Stimulated activated CD4-positive, alpha-beta T cell treated with anti-CD3 and anti-CD28 coated beads, Interleukin-1b, Interleukin-23, amount 100 ng/mL, for 48 hours (primary cell): ENCODE data around the gene ATP1B2.
A peak's percentile ranks its signal among the peaks of the same experiment; 100 is the strongest.
"Not testable (repeated sequence)": the region's sequence is repeated elsewhere in the genome, so short reads cannot be mapped to it uniquely, and the experiment has no call there.

ENCODE experiments used
- DNase-seq: peaks from one replicate; pipeline ENCODE4 v3.0.0-alpha.2; 2020

The ATP1B2 gene, protein sequence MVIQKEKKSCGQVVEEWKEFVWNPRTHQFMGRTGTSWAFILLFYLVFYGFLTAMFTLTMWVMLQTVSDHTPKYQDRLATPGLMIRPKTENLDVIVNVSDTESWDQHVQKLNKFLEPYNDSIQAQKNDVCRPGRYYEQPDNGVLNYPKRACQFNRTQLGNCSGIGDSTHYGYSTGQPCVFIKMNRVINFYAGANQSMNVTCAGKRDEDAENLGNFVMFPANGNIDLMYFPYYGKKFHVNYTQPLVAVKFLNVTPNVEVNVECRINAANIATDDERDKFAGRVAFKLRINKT

GRCh38 chr17:7650509-7651096 is at the start of gene ATP1B2:
Gene ATP1B2, plus strand, starts transcription at chr17:7650926. Its CDS starts 593 bp downstream, at chr17:7651519.
- peak; percentile 64 for DNase-seq

DNA sequence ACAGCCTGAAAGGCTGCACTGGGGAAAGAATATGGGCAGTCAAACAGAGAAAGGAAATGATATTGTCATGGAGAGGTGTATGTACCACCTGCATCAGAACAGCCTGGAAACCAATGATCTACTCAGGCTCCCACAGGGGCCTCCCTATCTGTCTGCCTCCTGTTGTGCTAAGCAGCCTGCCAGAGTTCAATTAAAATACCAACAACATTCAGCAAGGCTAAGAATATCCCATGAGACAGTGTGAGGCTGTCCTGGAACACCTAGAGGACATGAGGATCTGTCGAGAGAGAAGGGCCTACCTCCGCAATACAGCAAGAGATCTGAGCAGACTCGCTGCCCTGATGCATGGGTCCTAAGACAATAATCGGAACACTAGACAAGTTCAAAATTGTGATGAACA is 44.4 kb upstream of the ATP1B2 start:
- DNase-seq: no peak

- DNase-seq: no peak
Measured at GRCh38 chr17:7610641-7611040, 40.1 kb upstream of the ATP1B2 start.

- DNase-seq: no peak
Measured at GRCh38 chr17:7611635-7612293, 39.0 kb upstream of the ATP1B2 start.

DNA sequence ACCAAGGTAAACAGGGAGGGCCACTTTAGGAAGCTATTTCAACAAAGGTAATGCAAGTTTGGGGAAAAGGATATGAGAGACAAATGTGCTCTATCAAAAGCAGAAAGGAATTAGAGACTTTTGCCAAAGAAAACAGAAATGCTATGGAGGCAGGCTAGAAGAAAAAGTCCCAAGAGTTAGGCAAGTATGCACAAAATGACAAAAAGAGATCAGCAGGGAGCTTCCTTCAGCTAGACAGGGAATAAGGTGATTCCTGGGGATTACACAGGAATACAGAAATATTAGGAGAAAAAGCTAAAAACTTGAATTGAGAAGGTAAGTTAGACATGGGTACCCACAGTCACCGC is 38.5 kb upstream of the ATP1B2 start:
- DNase-seq: no peak

DNA sequence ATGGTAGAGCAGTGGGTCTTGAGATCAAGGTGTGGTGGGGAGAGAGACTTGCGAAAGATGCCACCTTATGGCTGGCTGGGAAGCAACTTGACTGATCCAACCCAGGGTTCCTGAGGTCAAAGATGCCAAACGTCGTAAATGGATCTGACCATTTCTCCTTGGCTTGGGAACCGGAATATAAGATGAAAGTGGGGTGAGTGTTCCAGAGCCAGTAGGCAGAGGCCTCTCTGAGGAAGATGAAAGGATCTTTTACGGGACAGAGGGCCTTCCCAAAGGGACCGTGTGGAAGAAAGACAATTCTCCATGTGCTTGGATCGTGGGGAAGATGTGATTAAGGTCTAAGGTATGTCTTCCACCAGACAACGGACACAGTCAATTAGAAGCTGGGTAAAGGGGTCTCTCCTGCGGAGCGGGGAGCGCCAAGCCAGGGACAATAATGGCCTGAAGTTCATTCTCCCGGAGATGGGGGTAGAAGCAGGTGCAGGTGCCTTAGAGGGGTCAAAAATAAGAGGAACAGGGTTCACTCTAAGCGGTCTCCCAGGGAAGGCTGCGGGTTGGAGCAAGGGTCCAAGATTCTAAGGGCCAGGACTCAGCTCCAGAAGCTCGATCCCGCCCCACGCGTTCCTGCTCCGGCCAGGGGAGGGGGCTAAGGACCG is 36.8 kb upstream of the ATP1B2 start:
- no peak for DNase-seq

- peak; percentile 100 for DNase-seq
Measured at GRCh38 chr17:7614425-7615264, 36.1 kb upstream of the ATP1B2 start, which contains the start of gene FXR2. Gene FXR2, minus strand, starts transcription at chr17:7614897. Its CDS starts 365 bp downstream, at chr17:7614532.

DNA sequence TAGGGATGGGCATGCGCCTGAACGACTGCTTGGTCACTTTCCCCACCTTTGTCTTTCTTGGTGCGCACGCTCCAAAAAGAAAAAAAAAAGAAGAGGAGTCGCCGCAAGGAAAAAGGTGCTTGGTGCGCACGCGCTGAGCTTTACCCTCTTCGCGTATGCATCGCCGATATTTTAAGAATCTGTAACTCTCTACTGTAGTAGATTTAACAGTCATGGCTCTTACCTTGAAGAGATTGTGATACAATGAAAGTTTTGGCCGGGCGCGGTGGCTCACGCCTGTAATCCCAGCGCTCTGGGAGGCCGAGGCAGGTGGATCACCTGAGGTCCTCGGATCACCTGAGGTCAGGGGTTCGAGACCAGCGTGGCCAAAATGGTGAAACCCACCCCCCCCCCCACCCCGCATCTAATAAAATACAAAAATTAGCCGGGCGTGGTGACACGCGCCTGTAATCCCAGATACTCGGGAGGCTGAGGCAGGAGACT is 35.4 kb upstream of the ATP1B2 start:
- no peak for DNase-seq

- DNase-seq: no peak
Measured at GRCh38 chr17:7618608-7619007, 32.1 kb upstream of the ATP1B2 start.

DNA sequence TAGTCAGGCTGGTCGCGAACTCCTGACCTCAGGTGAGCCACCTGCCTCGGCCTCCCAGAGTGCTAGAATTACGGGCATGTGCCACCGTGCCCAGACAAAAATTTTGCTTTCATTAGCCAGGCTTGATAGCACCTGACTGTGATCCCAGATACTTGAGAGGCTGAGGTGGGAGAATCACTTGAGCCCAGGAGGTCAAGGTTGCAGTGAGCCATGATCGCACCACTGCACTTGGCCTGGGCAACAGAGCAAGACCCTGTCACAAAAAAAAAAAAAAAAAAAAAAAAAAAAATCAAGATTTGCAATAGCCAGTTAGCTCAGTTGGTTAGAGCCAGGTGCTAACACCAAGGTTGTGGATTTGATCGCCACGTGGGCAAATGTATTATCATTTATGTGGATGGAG is 29.9 kb upstream of the ATP1B2 start:
- no peak for DNase-seq

DNA sequence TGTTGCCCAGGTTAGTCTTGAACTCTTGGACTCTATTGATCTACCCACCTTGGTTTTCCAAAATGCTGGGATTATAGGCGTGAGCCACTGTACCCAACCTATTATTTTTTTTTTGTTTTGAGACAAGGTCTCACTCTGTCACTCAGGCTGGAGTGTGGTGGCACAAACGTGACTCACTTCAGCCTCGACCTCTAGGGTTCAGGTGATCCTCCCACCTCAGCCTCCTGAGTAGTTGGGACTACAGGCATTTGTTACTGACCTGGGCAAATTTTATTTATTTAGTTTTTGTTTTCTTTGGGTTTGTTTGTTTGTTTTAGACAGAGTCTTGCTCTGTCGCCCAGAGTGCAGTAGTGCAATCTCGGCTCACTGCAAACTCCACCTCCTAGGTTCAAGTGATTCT is 27.1 kb upstream of the ATP1B2 start:
- no peak for DNase-seq

DNA sequence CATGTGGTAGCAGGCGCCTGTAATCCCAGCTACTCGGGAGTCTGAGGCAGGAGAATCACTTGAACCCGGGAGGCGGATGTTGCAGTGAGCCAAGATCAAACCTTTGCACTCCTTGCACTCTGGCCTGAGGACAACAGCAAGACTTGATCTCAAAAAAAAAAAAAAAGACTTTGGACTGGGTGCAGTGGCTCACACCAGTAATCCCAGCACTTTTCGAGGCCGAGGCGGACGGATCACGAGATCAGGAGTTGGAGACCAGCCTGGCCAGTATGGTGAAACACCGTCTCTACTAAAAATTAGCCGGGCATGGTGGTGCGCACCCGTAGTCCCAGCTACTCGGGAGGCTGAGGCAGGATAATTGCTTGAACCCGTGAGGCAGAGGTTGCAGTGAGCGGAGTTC is 25.0 kb upstream of the ATP1B2 start:
- not testable (repeated sequence) for DNase-seq

- no peak for DNase-seq
Measured at GRCh38 chr17:7626307-7626706, 24.4 kb upstream of the ATP1B2 start.

GRCh38 chr17:7626956-7627249 is 23.8 kb upstream of the ATP1B2 start:
- no peak for DNase-seq

DNA sequence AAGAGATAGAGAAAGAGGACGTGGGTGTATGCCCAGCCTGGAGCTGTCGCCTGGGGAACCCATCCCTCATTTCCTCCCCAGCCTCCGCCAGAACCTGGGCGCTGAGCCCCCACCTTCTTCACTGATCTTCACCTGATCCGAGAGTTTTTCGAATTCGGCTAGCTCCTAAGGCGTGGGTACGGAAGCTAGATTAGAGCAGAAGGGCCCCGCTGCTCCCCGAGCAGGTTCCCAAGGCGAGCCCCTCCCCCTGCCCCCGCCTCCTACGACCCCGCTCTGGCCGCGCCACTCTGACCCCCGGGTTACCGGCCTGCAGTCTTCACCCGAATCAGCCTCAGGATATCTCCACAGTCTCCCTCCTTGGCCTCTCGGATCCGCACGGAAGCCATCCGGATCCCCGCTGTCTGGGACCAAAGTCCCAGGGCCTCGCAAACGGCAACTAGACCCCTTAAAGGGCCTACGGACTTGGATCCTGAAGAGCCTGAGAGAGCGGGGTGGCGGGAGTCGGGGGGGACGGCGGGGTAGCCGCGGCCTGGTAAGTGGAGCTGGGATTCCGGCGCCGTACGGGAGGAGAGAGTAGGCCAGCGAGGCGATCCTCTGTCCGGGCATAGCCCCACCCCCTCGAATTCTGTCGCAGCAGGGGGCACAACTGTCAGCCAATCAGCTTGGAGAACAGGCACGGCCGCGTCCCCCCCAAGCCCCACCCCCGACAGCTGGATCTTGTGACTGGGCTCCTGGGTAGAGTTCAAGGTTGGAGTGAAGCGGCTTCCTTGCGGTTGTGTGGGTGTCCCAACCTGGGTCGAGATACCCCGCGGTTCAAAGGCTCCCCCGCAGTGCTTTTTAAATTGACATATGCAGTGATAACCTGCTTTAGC is 23.2 kb upstream of the ATP1B2 start, which contains the start of gene SAT2:
TSS of gene SAT2 (minus strand) at position 572 of the 872 bp plus-strand sequence. CDS start at position 386, 186 bp downstream.
- peak; percentile 84 for DNase-seq

- no peak for DNase-seq
Measured at GRCh38 chr17:7629939-7630571, 20.7 kb upstream of the ATP1B2 start, which contains the start of gene SHBG. Gene SHBG, plus strand, starts transcription at chr17:7630135. Its CDS starts 38 bp downstream, at chr17:7630173.

- DNase-seq: no peak
Measured at GRCh38 chr17:7631398-7632380, 19.0 kb upstream of the ATP1B2 start.

GRCh38 chr17:7632492-7632894 is 18.2 kb upstream of the ATP1B2 start:
- peak; percentile 12 for DNase-seq

GRCh38 chr17:7633093-7633492 is 17.6 kb upstream of the ATP1B2 start:
- DNase-seq: no peak

DNA sequence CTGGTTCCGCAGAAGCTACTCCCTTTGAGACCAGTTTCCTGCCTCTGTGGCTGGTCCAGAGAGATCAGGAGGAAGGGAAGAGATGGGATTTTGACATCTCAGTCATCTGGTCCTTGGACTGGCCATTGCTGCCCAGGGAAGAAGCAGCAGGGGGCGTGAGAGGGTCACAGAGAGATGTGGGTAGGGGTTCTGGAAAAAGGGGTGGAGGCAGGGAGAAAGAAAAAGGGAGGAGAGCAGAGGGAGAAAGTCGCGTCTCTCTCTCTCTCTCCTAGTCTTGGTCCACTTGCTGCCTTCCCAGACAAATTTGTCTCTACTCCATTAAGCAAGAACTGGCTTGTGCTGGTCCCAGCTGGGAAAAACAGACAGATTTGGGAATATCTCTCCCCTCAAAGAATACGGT is 16.3 kb upstream of the ATP1B2 start:
- DNase-seq: no peak
